ENCODE measurements around the gene LACTB. TPM values are rescaled to one million over a fixed set of nuclear protein-coding genes. Genes with fewer than 3 reads are reported as not detected.

Gene LACTB
- total and polyA plus RNA-seq, 2 of the 13 experiments (the other 11 are each of a cell fraction or from before 2014, with no cell fraction given), result 14.8 to 23.0 TPM

DNA sequence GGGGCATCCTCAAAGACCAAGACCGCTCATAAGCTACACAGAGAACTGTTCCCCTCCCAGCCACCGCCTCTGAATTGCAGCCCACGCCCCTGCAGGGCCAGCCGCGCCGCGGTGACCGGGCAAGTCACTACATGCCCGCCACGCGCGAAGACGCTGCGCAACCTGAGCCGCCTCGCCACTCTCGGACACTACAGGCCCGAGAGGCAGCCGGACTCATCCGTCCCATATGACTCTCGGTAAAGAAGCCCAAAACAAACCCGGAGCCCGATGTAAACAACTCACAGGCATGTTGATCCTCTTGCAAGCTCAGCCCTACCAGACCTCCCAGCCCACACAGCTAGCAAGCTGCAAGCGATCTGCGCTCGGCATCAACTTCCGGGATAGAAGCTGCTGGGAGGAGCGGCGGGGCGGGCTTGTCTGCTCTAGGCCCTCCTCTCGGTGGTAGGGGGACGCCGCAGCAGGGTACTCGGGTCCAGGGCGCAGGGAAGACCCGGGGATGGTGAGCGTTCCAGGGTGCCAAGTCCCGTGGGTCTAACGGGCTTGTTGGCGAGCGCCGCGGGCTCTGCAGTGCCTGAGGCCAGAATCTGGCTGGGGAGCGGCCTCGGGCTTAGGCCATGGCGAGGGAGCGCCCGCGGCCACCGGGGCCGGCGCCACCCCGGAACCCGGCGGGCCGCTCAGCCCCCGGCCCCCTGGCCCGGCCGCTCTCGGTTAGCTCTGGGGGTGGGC, 35.6 kb downstream of the LACTB start, which contains the start of gene RPS27L (continued):
- TF ChIP-seq SNAPC5 (CRISPR knock-in tag; IDR thresholded peaks at IDR 0.05; ENCODE audit: borderline replicate concordance) (no peak), IRX3 (CRISPR knock-in tag; IDR thresholded peaks at IDR 0.05; ENCODE audit: borderline replicate concordance, low read depth) (peak; percentile 68; the same call in 1 of the 2 replicates), FIP1L1 (IDR thresholded peaks at IDR 0.05; ENCODE audit: borderline replicate concordance, insufficient read depth, low read depth, low read length) (no peak), NCOA1 (CRISPR knock-in tag; IDR thresholded peaks at IDR 0.05) (no peak), SKI (IDR thresholded peaks at IDR 0.05; ENCODE audit: partially characterized antibody) (peak; percentile 32), NFIC (IDR thresholded peaks at IDR 0.05; ENCODE audit: low read length) (no peak), CC2D1A (CRISPR knock-in tag; IDR thresholded peaks at IDR 0.05) (no peak), IRF2 (CRISPR knock-in tag; IDR thresholded peaks at IDR 0.05) (peak; percentile 73; the same call in 1 of the 2 replicates), GATAD1 (CRISPR knock-in tag; IDR thresholded peaks at IDR 0.05) (peak; percentile 83), THRA (CRISPR knock-in tag; IDR thresholded peaks at IDR 0.05; ENCODE audit: borderline replicate concordance) (peak; percentile 56), ARNT (IDR thresholded peaks at IDR 0.05) (no peak), ZFP36L2 (CRISPR knock-in tag; IDR thresholded peaks at IDR 0.05) (no peak), PAX8 (CRISPR knock-in tag; IDR thresholded peaks at IDR 0.05; ENCODE audit: borderline replicate concordance) (no peak), ZNF75D (CRISPR knock-in tag; IDR thresholded peaks at IDR 0.05; ENCODE audit: borderline replicate concordance) (no peak), ZBTB42 (CRISPR knock-in tag; IDR thresholded peaks at IDR 0.05) (no peak), MLXIP (CRISPR knock-in tag; IDR thresholded peaks at IDR 0.05; ENCODE audit: borderline replicate concordance) (0 out of 2 replicates have a peak, but pooled peaks have one; percentile 24), KLF12 (CRISPR knock-in tag; IDR thresholded peaks at IDR 0.05; ENCODE audit: borderline replicate concordance) (peak; percentile 94), ZNF501 (CRISPR knock-in tag; IDR thresholded peaks at IDR 0.05) (peak; percentile 91), FOXK2 (IDR thresholded peaks at IDR 0.05) (peak; percentile 90), ELF4 (CRISPR knock-in tag; IDR thresholded peaks at IDR 0.05; ENCODE audit: borderline replicate concordance) (peak; percentile 96), NFYB (CRISPR knock-in tag; IDR thresholded peaks at IDR 0.05) (no peak; the same call in 1 of the 2 replicates)
- TF ChIP-seq, protein P1, sequence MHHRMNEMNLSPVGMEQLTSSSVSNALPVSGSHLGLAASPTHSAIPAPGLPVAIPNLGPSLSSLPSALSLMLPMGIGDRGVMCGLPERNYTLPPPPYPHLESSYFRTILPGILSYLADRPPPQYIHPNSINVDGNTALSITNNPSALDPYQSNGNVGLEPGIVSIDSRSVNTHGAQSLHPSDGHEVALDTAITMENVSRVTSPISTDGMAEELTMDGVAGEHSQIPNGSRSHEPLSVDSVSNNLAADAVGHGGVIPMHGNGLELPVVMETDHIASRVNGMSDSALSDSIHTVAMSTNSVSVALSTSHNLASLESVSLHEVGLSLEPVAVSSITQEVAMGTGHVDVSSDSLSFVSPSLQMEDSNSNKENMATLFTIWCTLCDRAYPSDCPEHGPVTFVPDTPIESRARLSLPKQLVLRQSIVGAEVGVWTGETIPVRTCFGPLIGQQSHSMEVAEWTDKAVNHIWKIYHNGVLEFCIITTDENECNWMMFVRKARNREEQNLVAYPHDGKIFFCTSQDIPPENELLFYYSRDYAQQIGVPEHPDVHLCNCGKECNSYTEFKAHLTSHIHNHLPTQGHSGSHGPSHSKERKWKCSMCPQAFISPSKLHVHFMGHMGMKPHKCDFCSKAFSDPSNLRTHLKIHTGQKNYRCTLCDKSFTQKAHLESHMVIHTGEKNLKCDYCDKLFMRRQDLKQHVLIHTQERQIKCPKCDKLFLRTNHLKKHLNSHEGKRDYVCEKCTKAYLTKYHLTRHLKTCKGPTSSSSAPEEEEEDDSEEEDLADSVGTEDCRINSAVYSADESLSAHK (CRISPR knock-in tag; IDR thresholded peaks at IDR 0.05; ENCODE audit: borderline replicate concordance), result no peak; the same call in 1 of the 2 replicates
- TF ChIP-seq, protein P2, sequence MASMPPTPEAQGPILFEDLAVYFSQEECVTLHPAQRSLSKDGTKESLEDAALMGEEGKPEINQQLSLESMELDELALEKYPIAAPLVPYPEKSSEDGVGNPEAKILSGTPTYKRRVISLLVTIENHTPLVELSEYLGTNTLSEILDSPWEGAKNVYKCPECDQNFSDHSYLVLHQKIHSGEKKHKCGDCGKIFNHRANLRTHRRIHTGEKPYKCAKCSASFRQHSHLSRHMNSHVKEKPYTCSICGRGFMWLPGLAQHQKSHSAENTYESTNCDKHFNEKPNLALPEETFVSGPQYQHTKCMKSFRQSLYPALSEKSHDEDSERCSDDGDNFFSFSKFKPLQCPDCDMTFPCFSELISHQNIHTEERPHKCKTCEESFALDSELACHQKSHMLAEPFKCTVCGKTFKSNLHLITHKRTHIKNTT (CRISPR knock-in tag; IDR thresholded peaks at IDR 0.05), result no peak

Measured in HepG2 (cell line).